Keratinocyte (primary cell): ENCODE measurements around the gene PHYHIPL. TPM values are rescaled to one million over a fixed set of nuclear protein-coding genes. Genes with fewer than 3 reads are reported as not detected.

Experiments
- DNase-seq: peaks from one replicate; pipeline ENCODE4 v3.0.0-alpha.2; 2011; ENCODE audit warnings: low read depth, missing footprints, low spot score
- FAIRE-seq: peaks from 2 replicates; lab custom pipeline; 2011; peaks lifted over from hg19 to GRCh38; lab: Jason Lieb, UNC
- H2AFZ ChIP-seq: 2 replicates; pipeline ENCODE4 v1.6.0; 2012; ENCODE audit warnings: low read length, control low read depth, inconsistent platforms; ENCODE audit not compliant: control insufficient read depth
- H3K27ac ChIP-seq: 2 replicates; pipeline ENCODE4 v1.5.1; 2011; ENCODE audit warnings: low read length; ENCODE audit not compliant: control insufficient read depth, insufficient read depth
- H3K27me3 ChIP-seq: 3 replicates; pipeline ENCODE4 v1.6.0; 2011; ENCODE audit warnings: low read length; ENCODE audit not compliant: control insufficient read depth, insufficient read depth; ENCODE audit errors: extremely low read depth
- H3K36me3 ChIP-seq, 2 experiments: 2 replicates in 1 of 2; 3 replicates in 1 of 2; pipeline ENCODE4 v1.5.1; 2011; ENCODE audit warnings: low read length in 2 of 2, mild to moderate bottlenecking in 1 of 2; ENCODE audit not compliant: control insufficient read depth in 2 of 2, insufficient read depth in 2 of 2; ENCODE audit errors: extremely low read depth in 1 of 2
- H3K4me1 ChIP-seq: 3 replicates; pipeline ENCODE4 v1.5.1; 2011; ENCODE audit warnings: low read length; ENCODE audit not compliant: control insufficient read depth, insufficient read depth; ENCODE audit errors: extremely low read depth
- H3K4me2 ChIP-seq: 3 replicates; pipeline ENCODE4 v1.6.0; 2011; ENCODE audit warnings: low read depth, low read length; ENCODE audit not compliant: control insufficient read depth, insufficient read depth; ENCODE audit errors: extremely low read depth
- H3K4me3 ChIP-seq, 3 experiments: fragments of 200-600 bp in 1 of 3; sonication (generic) in 1 of 3; 2 replicates in 2 of 3; 3 replicates in 1 of 3; pipeline ENCODE4 v1.5.1; 2011 to 2016; ENCODE audit warnings: low read length in 3 of 3, mild to moderate bottlenecking in 3 of 3, control low read depth in 2 of 3, inconsistent platforms in 1 of 3, low read depth in 1 of 3, mixed read lengths in 1 of 3, mixed run types in 1 of 3, moderate library complexity in 1 of 3; ENCODE audit not compliant: control insufficient read depth in 2 of 3, insufficient read depth in 2 of 3; ENCODE audit errors: extremely low read depth in 1 of 3
- H3K79me2 ChIP-seq: 2 replicates; pipeline ENCODE4 v1.6.0; 2012; ENCODE audit warnings: low read length; ENCODE audit not compliant: control insufficient read depth, insufficient read depth
- H3K9ac ChIP-seq: 3 replicates; pipeline ENCODE4 v1.6.0; 2011; ENCODE audit warnings: low read length; ENCODE audit not compliant: control insufficient read depth, insufficient read depth; ENCODE audit errors: extremely low read depth
- H3K9me1 ChIP-seq: 3 replicates; pipeline ENCODE4 v1.6.0; 2011; ENCODE audit warnings: low read length; ENCODE audit not compliant: control insufficient read depth, insufficient read depth; ENCODE audit errors: extremely low read depth
- H3K9me3 ChIP-seq: 2 replicates; pipeline ENCODE4 v1.5.1; 2012; ENCODE audit warnings: low read depth, low read length; ENCODE audit not compliant: control insufficient read depth
- H4K20me1 ChIP-seq: 3 replicates; pipeline ENCODE4 v1.6.0; 2011; ENCODE audit warnings: low read length; ENCODE audit not compliant: control insufficient read depth, insufficient read depth; ENCODE audit errors: extremely low read depth
- CTCF ChIP-seq, 3 experiments: IDR thresholded peaks in 1 of 3; conservative IDR thresholded peaks in 1 of 3; optimal IDR thresholded peaks in 1 of 3; 2 replicates in 2 of 3; 3 replicates in 1 of 3; pipeline versions ENCODE3 to v1.5.1; 2011; ENCODE audit warnings: low read length in 3 of 3, mild to moderate bottlenecking in 3 of 3, moderate library complexity in 2 of 3, control low read depth in 1 of 3, inconsistent platforms in 1 of 3; ENCODE audit not compliant: insufficient read depth in 2 of 3; ENCODE audit errors: extremely low read depth in 1 of 3
- EZH2 ChIP-seq: IDR thresholded peaks from one replicate; pipeline ENCODE4 v1.6.1; 2012; ENCODE audit warnings: inconsistent platforms, mild to moderate bottlenecking, low read length, moderate library complexity
- dilution Hi-C: fragments of 300-500 bp; cut with MboI; formaldehyde crosslinking; loops from one replicate; pipeline ENCODE4 v1.7.0; 2020; ENCODE audit warnings: low sequenced_read_pairs; ENCODE audit not compliant: extremely low pct_ligation_motif_present
- polyA plus RNA-seq, 5 experiments: library from polyadenylated mRNA; depleted of rRNA in 3 of 5; stranded (reverse) in 3 of 5; stranded (forward) in 1 of 5; unstranded in 1 of 5; fragments of >200 nt; gene quantifications; 1 replicate in 1 of 5; 2 replicates in 3 of 5; 3 replicates in 1 of 5; pipeline versions ENCODE4 v1.2.1 to v1.2.3, GENCODE V29; 2011 to 2012; ENCODE audit warnings: missing spikeins in 2 of 5, low read depth in 1 of 5, low replicate concordance in 1 of 5

Gene PHYHIPL
- polyA plus RNA-seq, 1 donor (not counting 4 experiments of a cell fraction or from before 2014, with no cell fraction given), result 0.12 TPM

- peak overlapping the region; percentile 43 for H3K27ac ChIP-seq
- FAIRE-seq (peak; percentile 53), DNase-seq (no peak)
- H3K4me2 ChIP-seq, result peak overlapping the region; percentile 68
- peak overlapping the region; percentile 71 for H2AFZ ChIP-seq
- H3K4me1 ChIP-seq, result peaks cover 15% of the 10 kb centered on the region
- no peaks in the 10 kb centered on the region for H3K79me2 ChIP-seq
- peak overlapping the region; percentile 10 for H3K9ac ChIP-seq
- H3K9me1 ChIP-seq, result no peaks in the 10 kb centered on the region
- H3K27me3 ChIP-seq, result no peaks in the 10 kb centered on the region
- peak overlapping the region in 1 of 3 experiments; percentile 44 for H3K4me3 ChIP-seq
- H3K36me3 ChIP-seq, result no peaks in the 10 kb centered on the region
- dilution Hi-C loops, result no loop called here
- H3K9me3 ChIP-seq, result no peaks in the 10 kb centered on the region
- TF ChIP-seq CTCF (optimal IDR thresholded peaks at IDR 0.05 in 1 of 3, IDR thresholded peaks at IDR 0.05 in 1 of 3, conservative IDR thresholded peaks at IDR 0.05 in 1 of 3; ENCODE audit: extremely low read depth in 1 of 3, insufficient read depth in 2 of 3, low read length in 3 of 3) (no peak), EZH2 (no peak)
- no peaks in the 10 kb centered on the region for H4K20me1 ChIP-seq
These were observed 107.1 kb downstream of the PHYHIPL start for GRCh38 chr10:59283456-59284091.

GRCh38 chr10:59284118-59284975 is 107.9 kb downstream of the PHYHIPL start:
- Histone ChIP-seq H3K9me3 (no peaks in the 10 kb centered on the region), H3K27ac (peak overlapping the region; percentile 43), H3K79me2 (no peaks in the 10 kb centered on the region), H3K36me3 (no peaks in the 10 kb centered on the region), H2AFZ (peak overlapping the region; percentile 71), H3K9me1 (no peaks in the 10 kb centered on the region), H3K4me1 (peaks cover 15% of the 10 kb centered on the region), H3K4me3 (no peak overlapping the region), H3K4me2 (peak overlapping the region; percentile 68), H3K9ac (peak overlapping the region; percentile 10), H3K27me3 (no peaks in the 10 kb centered on the region), H4K20me1 (no peaks in the 10 kb centered on the region)
- dilution Hi-C loops, result no loop called here
- peak; percentile 83 for FAIRE-seq
- no peak for DNase-seq
- TF ChIP-seq EZH2, result no peak
- TF ChIP-seq CTCF (optimal IDR thresholded peaks at IDR 0.05 in 1 of 3, IDR thresholded peaks at IDR 0.05 in 1 of 3, conservative IDR thresholded peaks at IDR 0.05 in 1 of 3; ENCODE audit: extremely low read depth in 1 of 3, insufficient read depth in 2 of 3, low read length in 3 of 3), result no peak
